ENCODE measurements around the gene IGSF9.

IGSF9 gene

DNA sequence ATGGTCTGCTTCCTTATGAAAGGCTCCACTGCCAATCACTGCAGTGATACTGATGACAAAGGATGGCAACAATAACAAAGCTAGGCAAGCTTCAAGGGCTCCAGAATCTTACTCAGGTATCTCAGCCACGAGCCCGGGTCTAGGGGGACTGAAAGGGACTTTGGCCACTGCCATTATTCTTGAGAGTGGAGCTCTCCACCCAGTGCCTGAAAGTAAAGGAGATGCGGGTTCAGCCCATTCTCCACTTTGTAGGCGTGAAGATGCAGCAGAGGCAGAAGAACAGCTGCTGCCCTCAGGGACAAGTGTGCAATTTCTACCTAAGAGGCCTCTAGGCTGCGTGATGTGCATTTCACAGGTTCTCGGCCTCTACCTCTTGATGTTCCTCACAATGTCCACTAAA lies 40.1 kb upstream of the IGSF9 start:
- H3K36me3 ChIP-seq (ENCODE audit: insufficient read depth, low read length): no peaks in the 10 kb centered on the region
- no peaks in the 10 kb centered on the region for H3K79me2 ChIP-seq (ENCODE audit: control insufficient read depth, insufficient read depth, low read length, unreplicated experiment)
- no peak overlapping the region for H3K27ac ChIP-seq (ENCODE audit: low read depth, low read length)
- H2AFZ ChIP-seq (ENCODE audit: low read length, unreplicated experiment): no peak overlapping the region
- H3K27me3 ChIP-seq (ENCODE audit: insufficient read depth, low read length): no peaks in the 10 kb centered on the region
- H3K4me1 ChIP-seq (ENCODE audit: control insufficient read depth, insufficient read depth, low read length, unreplicated experiment): no peaks in the 10 kb centered on the region
- no peak overlapping the region for H3K4me3 ChIP-seq (ENCODE audit: low read depth, low read length)

DNA sequence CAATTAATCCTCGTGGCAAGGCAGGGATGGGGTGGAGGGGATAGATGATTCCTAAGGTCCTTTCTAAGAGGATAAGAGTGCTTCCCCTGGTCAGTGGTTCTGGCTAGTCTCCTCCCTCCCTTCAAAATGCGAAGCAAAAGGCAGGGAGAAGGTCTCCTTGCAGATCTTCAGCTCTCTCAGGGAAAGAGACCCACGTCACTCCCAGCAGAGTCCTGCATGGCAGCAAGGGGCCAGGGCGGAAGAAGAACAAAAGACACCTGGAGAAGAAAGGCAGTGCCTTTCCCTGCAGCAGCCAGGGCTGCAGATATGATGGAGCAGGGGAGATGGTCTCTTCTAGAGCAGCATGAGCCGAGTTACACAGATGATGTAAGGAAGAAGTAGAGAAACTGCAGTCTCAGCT lies 38.3 kb upstream of the IGSF9 start:
- Histone ChIP-seq H3K4me3 (ENCODE audit: low read depth, low read length) (no peak overlapping the region), H3K36me3 (ENCODE audit: insufficient read depth, low read length) (no peaks in the 10 kb centered on the region), H3K27ac (ENCODE audit: low read depth, low read length) (no peak overlapping the region), H2AFZ (ENCODE audit: low read length, unreplicated experiment) (no peak overlapping the region), H3K4me1 (ENCODE audit: control insufficient read depth, insufficient read depth, low read length, unreplicated experiment) (no peaks in the 10 kb centered on the region), H3K79me2 (ENCODE audit: control insufficient read depth, insufficient read depth, low read length, unreplicated experiment) (no peaks in the 10 kb centered on the region), H3K27me3 (ENCODE audit: insufficient read depth, low read length) (peaks cover 4% of the 10 kb centered on the region; the same call in 1 of the 2 replicates)

DNA sequence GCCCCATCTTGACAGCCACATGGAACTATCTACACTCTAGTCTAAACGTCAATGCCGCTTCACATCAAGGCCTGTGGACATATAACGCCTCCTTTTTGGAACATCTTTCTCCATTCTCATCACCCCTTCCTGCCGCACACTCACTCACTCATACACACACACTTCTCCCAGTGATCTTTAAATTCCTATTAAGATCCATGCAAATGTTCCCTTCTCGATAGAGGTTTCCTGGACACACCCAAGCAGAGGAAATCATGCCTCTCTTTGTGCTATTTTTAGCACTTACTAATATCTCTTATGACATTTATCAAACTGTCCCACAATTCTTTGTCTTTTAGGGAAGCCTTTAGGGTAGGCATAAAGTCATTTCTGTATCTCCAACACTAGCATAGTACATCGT lies 36.9 kb upstream of the IGSF9 start:
- H3K79me2 ChIP-seq (ENCODE audit: control insufficient read depth, insufficient read depth, low read length, unreplicated experiment): no peaks in the 10 kb centered on the region
- no peak overlapping the region for H3K4me3 ChIP-seq (ENCODE audit: low read depth, low read length)
- no peak overlapping the region for H3K27ac ChIP-seq (ENCODE audit: low read depth, low read length)
- H3K4me1 ChIP-seq (ENCODE audit: control insufficient read depth, insufficient read depth, low read length, unreplicated experiment): no peaks in the 10 kb centered on the region
- no peaks in the 10 kb centered on the region for H3K36me3 ChIP-seq (ENCODE audit: insufficient read depth, low read length)
- no peak overlapping the region for H2AFZ ChIP-seq (ENCODE audit: low read length, unreplicated experiment)
- H3K27me3 ChIP-seq (ENCODE audit: insufficient read depth, low read length): peaks cover 4% of the 10 kb centered on the region; the same call in 1 of the 2 replicates

DNA sequence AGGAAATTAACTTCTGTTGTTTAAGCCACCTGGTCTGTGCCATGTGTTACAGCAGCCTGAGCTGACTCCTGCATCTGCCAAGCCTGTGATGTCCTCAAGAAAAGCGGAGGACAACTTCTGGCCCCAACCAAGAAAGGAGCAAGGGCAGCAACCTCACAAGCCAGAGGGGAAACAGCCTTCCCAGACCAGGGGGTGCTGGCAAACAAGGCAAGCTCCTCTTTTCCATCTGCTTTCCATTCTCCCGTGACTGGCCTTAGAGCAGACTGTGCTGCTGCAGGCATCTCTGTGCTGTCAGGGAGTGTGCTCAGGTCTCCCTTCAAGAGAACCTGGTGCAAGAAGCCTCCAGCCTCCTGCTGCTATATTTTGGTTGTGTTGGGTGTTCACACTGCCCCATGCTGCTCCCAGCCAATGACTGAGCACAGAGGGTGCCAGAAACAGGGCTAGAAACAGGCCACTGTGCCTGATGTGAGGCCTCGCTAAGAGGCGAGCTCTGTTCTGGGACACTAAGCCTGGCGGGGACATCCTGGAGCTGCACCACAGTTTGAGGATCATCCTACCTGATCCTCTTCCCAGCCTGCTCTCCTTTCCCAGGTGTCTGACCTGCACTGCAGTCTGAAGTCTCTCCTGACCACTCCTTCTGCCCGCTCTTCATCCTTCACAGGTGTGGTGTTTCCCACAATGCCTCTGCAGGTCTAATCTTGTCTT lies 36.1 kb upstream of the IGSF9 start:
- Histone ChIP-seq H3K27ac (ENCODE audit: low read depth, low read length) (no peak overlapping the region), H3K27me3 (ENCODE audit: insufficient read depth, low read length) (peaks cover 4% of the 10 kb centered on the region), H3K36me3 (ENCODE audit: insufficient read depth, low read length) (no peaks in the 10 kb centered on the region), H3K79me2 (ENCODE audit: control insufficient read depth, insufficient read depth, low read length, unreplicated experiment) (no peaks in the 10 kb centered on the region), H3K4me1 (ENCODE audit: control insufficient read depth, insufficient read depth, low read length, unreplicated experiment) (no peaks in the 10 kb centered on the region), H2AFZ (ENCODE audit: low read length, unreplicated experiment) (no peak overlapping the region), H3K4me3 (ENCODE audit: low read depth, low read length) (no peak overlapping the region)

DNA sequence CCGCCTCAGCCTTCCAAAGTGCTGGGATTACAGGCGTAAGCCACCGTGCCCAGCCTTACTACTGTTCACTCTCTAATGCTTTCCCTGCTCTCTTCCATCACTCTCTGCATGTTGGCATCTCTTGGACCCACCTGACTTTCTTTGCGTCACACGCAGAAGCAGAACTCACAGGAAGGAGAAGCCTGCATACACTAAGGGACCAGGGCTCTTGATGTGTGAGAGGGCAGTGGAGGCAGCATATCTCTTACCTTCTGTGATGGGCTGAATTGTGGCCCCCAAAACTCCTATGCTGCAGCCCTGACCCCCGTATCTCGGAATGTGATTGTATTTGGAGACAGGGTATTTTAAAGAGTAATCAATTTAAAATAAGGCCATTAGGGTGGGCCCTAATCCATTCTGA lies 35.4 kb upstream of the IGSF9 start:
- no peak overlapping the region for H3K27ac ChIP-seq (ENCODE audit: low read depth, low read length)
- H3K27me3 ChIP-seq (ENCODE audit: insufficient read depth, low read length): peaks cover 5% of the 10 kb centered on the region
- H3K36me3 ChIP-seq (ENCODE audit: insufficient read depth, low read length): no peaks in the 10 kb centered on the region
- no peaks in the 10 kb centered on the region for H3K4me1 ChIP-seq (ENCODE audit: control insufficient read depth, insufficient read depth, low read length, unreplicated experiment)
- no peak overlapping the region for H2AFZ ChIP-seq (ENCODE audit: low read length, unreplicated experiment)
- no peaks in the 10 kb centered on the region for H3K79me2 ChIP-seq (ENCODE audit: control insufficient read depth, insufficient read depth, low read length, unreplicated experiment)
- H3K4me3 ChIP-seq (ENCODE audit: low read depth, low read length): no peak overlapping the region

DNA sequence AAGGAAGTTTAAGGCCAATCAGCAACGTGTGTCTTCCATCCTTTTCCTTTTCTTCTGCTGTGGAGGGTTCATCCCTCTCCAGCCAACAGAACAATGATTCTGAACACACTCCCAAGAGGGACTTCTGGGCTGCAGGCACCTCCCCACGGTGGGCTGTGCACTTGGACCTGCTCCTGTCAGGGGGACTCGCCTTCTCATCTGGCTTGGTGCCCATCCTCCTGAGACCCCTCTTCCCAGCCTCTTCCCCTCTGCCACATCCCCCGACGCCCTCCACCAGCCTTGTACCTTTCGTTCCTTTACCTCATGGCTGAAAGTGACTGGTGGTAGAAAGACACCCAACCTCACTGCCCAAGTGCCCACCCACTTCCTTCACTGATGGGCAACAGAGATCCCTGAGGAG lies 34.7 kb upstream of the IGSF9 start:
- no peak overlapping the region for H2AFZ ChIP-seq (ENCODE audit: low read length, unreplicated experiment)
- no peaks in the 10 kb centered on the region for H3K4me1 ChIP-seq (ENCODE audit: control insufficient read depth, insufficient read depth, low read length, unreplicated experiment)
- H3K27ac ChIP-seq (ENCODE audit: low read depth, low read length): no peak overlapping the region
- H3K36me3 ChIP-seq (ENCODE audit: insufficient read depth, low read length): no peaks in the 10 kb centered on the region
- no peak overlapping the region for H3K4me3 ChIP-seq (ENCODE audit: low read depth, low read length)
- H3K79me2 ChIP-seq (ENCODE audit: control insufficient read depth, insufficient read depth, low read length, unreplicated experiment): no peaks in the 10 kb centered on the region
- H3K27me3 ChIP-seq (ENCODE audit: insufficient read depth, low read length): peaks cover 12% of the 10 kb centered on the region

DNA sequence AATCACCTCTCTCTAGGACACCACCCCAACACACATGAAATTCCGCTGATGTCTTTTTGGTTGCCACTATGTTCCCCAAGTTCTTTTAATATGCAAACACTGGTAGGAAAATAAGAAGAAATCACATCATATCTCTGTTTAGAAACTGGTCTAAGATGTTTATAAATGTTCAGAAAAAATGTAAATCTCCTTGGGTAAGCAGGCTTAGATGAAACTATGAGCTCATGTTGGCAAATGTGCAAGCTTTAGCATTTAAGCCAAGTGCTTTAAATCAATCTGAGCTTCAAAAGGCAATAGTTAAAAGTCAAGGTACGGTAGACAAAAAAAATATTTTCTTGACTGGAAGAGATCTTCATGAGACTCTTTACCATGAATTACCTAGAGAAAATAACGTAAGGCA lies 33.8 kb upstream of the IGSF9 start:
- Histone ChIP-seq H3K4me1 (ENCODE audit: control insufficient read depth, insufficient read depth, low read length, unreplicated experiment) (no peaks in the 10 kb centered on the region), H3K79me2 (ENCODE audit: control insufficient read depth, insufficient read depth, low read length, unreplicated experiment) (no peaks in the 10 kb centered on the region), H3K36me3 (ENCODE audit: insufficient read depth, low read length) (no peaks in the 10 kb centered on the region), H3K27ac (ENCODE audit: low read depth, low read length) (no peak overlapping the region), H2AFZ (ENCODE audit: low read length, unreplicated experiment) (no peak overlapping the region), H3K4me3 (ENCODE audit: low read depth, low read length) (no peak overlapping the region), H3K27me3 (ENCODE audit: insufficient read depth, low read length) (peaks cover 19% of the 10 kb centered on the region)

DNA sequence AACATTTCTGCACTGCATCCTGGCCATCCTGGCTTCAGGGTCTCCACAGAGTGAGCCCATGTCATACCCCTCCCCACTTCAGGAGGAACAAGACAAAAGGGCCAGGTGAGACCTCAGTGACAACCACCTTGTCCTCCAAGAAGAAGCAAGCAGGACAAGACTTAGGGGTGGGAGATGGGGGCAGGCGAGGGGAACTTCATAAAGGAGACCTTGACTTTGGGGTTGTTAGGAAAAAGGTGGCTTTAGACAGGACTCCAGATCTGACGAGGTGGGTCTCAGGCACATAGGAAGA lies 32.6 kb upstream of the IGSF9 start:
- no peak overlapping the region for H3K4me3 ChIP-seq (ENCODE audit: low read depth, low read length)
- H3K4me1 ChIP-seq (ENCODE audit: control insufficient read depth, insufficient read depth, low read length, unreplicated experiment): no peaks in the 10 kb centered on the region
- peaks cover 24% of the 10 kb centered on the region for H3K27me3 ChIP-seq (ENCODE audit: insufficient read depth, low read length)
- no peak overlapping the region for H2AFZ ChIP-seq (ENCODE audit: low read length, unreplicated experiment)
- no peaks in the 10 kb centered on the region for H3K36me3 ChIP-seq (ENCODE audit: insufficient read depth, low read length)
- no peaks in the 10 kb centered on the region for H3K79me2 ChIP-seq (ENCODE audit: control insufficient read depth, insufficient read depth, low read length, unreplicated experiment)
- H3K27ac ChIP-seq (ENCODE audit: low read depth, low read length): no peak overlapping the region

DNA sequence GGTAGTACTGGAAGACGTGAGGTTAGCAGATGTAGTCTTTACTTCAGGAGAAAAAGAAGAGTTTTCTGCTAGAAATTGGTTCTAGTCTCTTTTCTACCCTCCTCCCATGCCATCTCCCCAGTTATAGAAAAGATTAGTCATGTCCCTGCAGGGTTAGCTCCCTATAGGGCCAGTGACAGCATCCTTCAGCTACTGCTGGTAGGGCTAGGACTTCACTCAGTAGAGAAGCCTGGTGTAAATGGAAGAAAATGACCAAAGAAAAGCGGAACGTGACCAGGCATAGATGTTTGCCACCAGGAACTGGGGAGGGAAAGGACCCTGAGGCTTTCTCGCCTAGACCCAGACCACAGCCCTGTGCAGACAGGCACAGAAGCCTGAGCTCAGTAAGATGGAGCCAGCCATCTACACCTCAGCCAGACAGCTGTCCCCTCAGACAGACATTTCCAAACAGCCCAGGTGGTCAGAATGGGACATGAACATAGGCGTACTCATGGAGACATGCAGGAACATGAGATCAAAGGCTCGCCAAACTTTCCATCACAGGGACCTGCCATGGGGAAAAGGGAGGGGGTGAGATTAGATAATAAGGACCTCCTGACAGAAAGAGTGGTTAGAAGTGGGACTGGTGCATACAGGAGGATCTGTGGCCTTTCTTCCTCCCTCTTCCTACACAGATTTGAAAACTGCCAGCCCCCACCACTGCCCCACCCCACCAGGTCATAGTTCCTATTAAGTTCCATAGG lies 32.1 kb upstream of the IGSF9 start:
- H3K4me3 ChIP-seq (ENCODE audit: low read depth, low read length): no peak overlapping the region

DNA sequence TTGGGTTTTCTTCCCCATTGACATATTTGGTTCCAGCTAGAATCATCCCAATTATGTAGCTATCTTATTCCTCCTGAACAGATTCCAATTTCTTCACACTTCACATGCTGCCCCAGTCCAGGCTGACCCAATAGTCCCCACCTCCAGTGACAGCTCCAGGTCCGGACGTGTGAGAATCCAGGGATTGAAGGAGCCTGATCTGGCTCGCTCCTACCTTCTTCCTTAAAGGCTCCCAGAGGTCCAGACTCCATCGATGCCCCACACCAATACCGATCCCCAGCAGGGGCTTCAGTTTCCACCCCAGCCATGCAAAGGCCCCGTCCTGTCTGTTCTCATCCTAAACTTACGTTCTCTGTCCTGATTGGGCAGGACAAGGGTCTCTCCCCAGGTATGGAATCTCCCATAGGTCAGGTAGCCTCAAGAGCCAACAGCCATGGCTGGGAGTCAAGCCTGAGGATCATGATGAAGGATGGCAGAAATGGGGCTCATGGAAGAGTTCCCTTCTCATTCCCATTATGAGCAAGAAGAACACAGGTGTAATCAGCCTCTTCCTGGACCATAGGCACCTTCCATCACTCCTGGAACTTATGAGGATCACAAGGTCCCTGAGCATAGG lies 29.0 kb upstream of the IGSF9 start:
- Histone ChIP-seq H3K27ac (ENCODE audit: low read depth, low read length) (no peak overlapping the region), H3K79me2 (ENCODE audit: control insufficient read depth, insufficient read depth, low read length, unreplicated experiment) (no peaks in the 10 kb centered on the region), H2AFZ (ENCODE audit: low read length, unreplicated experiment) (no peak overlapping the region), H3K4me1 (ENCODE audit: control insufficient read depth, insufficient read depth, low read length, unreplicated experiment) (no peaks in the 10 kb centered on the region), H3K27me3 (ENCODE audit: insufficient read depth, low read length) (peaks cover 22% of the 10 kb centered on the region), H3K4me3 (ENCODE audit: low read depth, low read length) (no peak overlapping the region), H3K36me3 (ENCODE audit: insufficient read depth, low read length) (no peaks in the 10 kb centered on the region)

More for the DNA sequence above, 32.1 kb upstream of the IGSF9 start:
- H3K4me1 ChIP-seq (ENCODE audit: control insufficient read depth, insufficient read depth, low read length, unreplicated experiment): no peaks in the 10 kb centered on the region
- no peaks in the 10 kb centered on the region for H3K79me2 ChIP-seq (ENCODE audit: control insufficient read depth, insufficient read depth, low read length, unreplicated experiment)
- no peaks in the 10 kb centered on the region for H3K36me3 ChIP-seq (ENCODE audit: insufficient read depth, low read length)
- no peak overlapping the region for H3K27ac ChIP-seq (ENCODE audit: low read depth, low read length)
- no peak overlapping the region for H2AFZ ChIP-seq (ENCODE audit: low read length, unreplicated experiment)
- peaks cover 24% of the 10 kb centered on the region for H3K27me3 ChIP-seq (ENCODE audit: insufficient read depth, low read length)

All from ACC112 (cell line).